HepG2 (cell line): ENCODE results near the gene EDNRA. TPM values are rescaled to one million over a fixed set of nuclear protein-coding genes. Genes with fewer than 3 reads are reported as not detected.

Experiments
- ATAC-seq: fragments of 200-7000 bp; cut with Tn5 transposase; 3 replicates; pipeline ENCODE4 v1.9.1; 2020; ENCODE audit warnings: mild to moderate bottlenecking, moderate library complexity
- BruUV-seq: library from RNA; stranded (reverse); fragments of 400-500 nt; replicated peaks from 2 replicates; lab custom pipeline; 2021; lab: Mats Ljungman, UMichigan
- CTCF ChIA-PET: fragments of 300-600 bp; formaldehyde crosslinking; extraction: SDS; loops from one replicate; lab custom pipeline; 2021; ENCODE audit warnings: low total read pairs, inconsistent platforms, low intra/inter-chr PET ratio; lab: Yijun Ruan, JAX
- POLR2A ChIA-PET: fragments of 350-600 bp; sonication (Branson Sonifier 250); formaldehyde crosslinking; loops from one replicate; lab custom pipeline; 2020; ENCODE audit warnings: antibody characterized with exemption, inconsistent platforms; lab: Yijun Ruan, JAX
- DNase-seq: peaks from one replicate; pipeline ENCODE4 v3.0.0-alpha.2; 2015; ENCODE audit warnings: low spot score
- FAIRE-seq: peaks from 3 replicates; lab custom pipeline; 2011; peaks lifted over from hg19 to GRCh38; lab: Jason Lieb, UNC
- H2AFZ ChIP-seq: one replicate; pipeline ENCODE4 v1.6.1; 2011; ENCODE audit warnings: low read length, inconsistent platforms
- H3K27ac ChIP-seq: fragments of 300-600 bp; 3 replicates; pipeline ENCODE4 v1.8.0; 2011; ENCODE audit warnings: mixed run types, mild to moderate bottlenecking, mixed read lengths, low read length, inconsistent platforms; ENCODE audit not compliant: insufficient read depth; ENCODE audit errors: extremely low read length
- H3K27me3 ChIP-seq, 2 experiments: fragments of 200-600 bp in 1 of 2; 2 replicates in 1 of 2; 3 replicates in 1 of 2; pipeline versions ENCODE4 v1.6.0 to v1.8.0; 2011; ENCODE audit warnings: low read length in 2 of 2, mild to moderate bottlenecking in 2 of 2, moderate library complexity in 2 of 2, inconsistent platforms in 1 of 2; ENCODE audit not compliant: insufficient read depth in 2 of 2, control insufficient read depth in 1 of 2
- H3K36me3 ChIP-seq, 2 experiments: fragments of 200-600 bp in 1 of 2; replicated peaks in 1 of 2; 2 replicates in 1 of 2; 3 replicates in 1 of 2; pipeline versions ENCODE4 v1.5.1 to v1.8.0; 2011; ENCODE audit warnings: low read length in 2 of 2, inconsistent platforms in 1 of 2; ENCODE audit not compliant: insufficient read depth in 2 of 2, control insufficient read depth in 1 of 2
- H3K4me1 ChIP-seq: 2 replicates; pipeline ENCODE4 v1.5.1; 2012; ENCODE audit warnings: low read length, inconsistent platforms; ENCODE audit not compliant: insufficient read depth
- H3K4me2 ChIP-seq: 2 replicates; pipeline ENCODE4 v1.6.0; 2011; ENCODE audit warnings: low read depth, low read length, inconsistent platforms
- H3K4me3 ChIP-seq, 3 experiments: fragments of 200-600 bp in 1 of 3; sonication (generic), shearing (Covaris generic) in 1 of 3; replicated peaks in 1 of 3; 2 replicates each; pipeline ENCODE4 v1.5.1; 2011 to 2016; ENCODE audit warnings: low read length in 3 of 3, inconsistent platforms in 2 of 3, low read depth in 2 of 3, mild to moderate bottlenecking in 2 of 3, control low read depth in 1 of 3, mixed read lengths in 1 of 3; ENCODE audit not compliant: insufficient read depth in 1 of 3
- H3K79me2 ChIP-seq: one replicate; pipeline ENCODE4 v1.6.1; 2011; ENCODE audit warnings: low read length, inconsistent platforms; ENCODE audit not compliant: insufficient read depth
- H3K9ac ChIP-seq: 2 replicates; pipeline ENCODE4 v1.6.0; 2011; ENCODE audit warnings: mild to moderate bottlenecking, low read depth, low read length, inconsistent platforms; ENCODE audit not compliant: insufficient read depth
- H3K9me3 ChIP-seq: 2 replicates; pipeline ENCODE4 v1.5.1; 2012; ENCODE audit warnings: mild to moderate bottlenecking, low read length
- H4K20me1 ChIP-seq: 2 replicates; pipeline ENCODE4 v1.6.0; 2011; ENCODE audit warnings: inconsistent platforms, mild to moderate bottlenecking, low read length, moderate library complexity; ENCODE audit not compliant: insufficient read depth
- CEBPG ChIP-seq: IDR thresholded peaks from 2 replicates; pipeline ENCODE4 v1.6.1; 2016
- CERS6 ChIP-seq: sonication (generic); formaldehyde crosslinking; IDR thresholded peaks from 2 replicates; pipeline ENCODE4 v1.5.0; 2020; ENCODE audit warnings: missing genetic modification reagents
- CTCF ChIP-seq: sonication (generic); formaldehyde crosslinking; IDR thresholded peaks from 2 replicates; pipeline ENCODE4 v1.5.0; 2020; ENCODE audit warnings: mild to moderate bottlenecking, missing genetic modification reagents, moderate library complexity
- FIP1L1 ChIP-seq: fragments of 200-400 bp; formaldehyde crosslinking; IDR thresholded peaks from 2 replicates; pipeline ENCODE4 v1.6.1; 2018; ENCODE audit warnings: low read depth, mild to moderate bottlenecking, low read length, moderate library complexity, borderline replicate concordance; ENCODE audit not compliant: insufficient read depth
- HNRNPK ChIP-seq: fragments of 200-400 bp; formaldehyde crosslinking; IDR thresholded peaks from 2 replicates; pipeline ENCODE4 v1.6.1; 2018; ENCODE audit warnings: low read length, low read depth, moderate library complexity, mild to moderate bottlenecking; ENCODE audit not compliant: poor library complexity, severe bottlenecking
- MAX ChIP-seq: IDR thresholded peaks from 2 replicates; pipeline ENCODE4 v1.6.1; 2012; ENCODE audit warnings: inconsistent platforms
- MTA3 ChIP-seq: sonication (generic); formaldehyde crosslinking; IDR thresholded peaks from 2 replicates; pipeline ENCODE4 v1.4.0; 2020; ENCODE audit warnings: missing genetic modification reagents
- PCBP2 ChIP-seq: fragments of 200-400 bp; formaldehyde crosslinking; optimal IDR thresholded peaks from 2 replicates; pipeline ENCODE3; 2018; ENCODE audit warnings: low read length, low read depth; ENCODE audit not compliant: poor library complexity, severe bottlenecking
- SCMH1 ChIP-seq: sonication (generic); formaldehyde crosslinking; IDR thresholded peaks from 2 replicates; pipeline ENCODE4 v1.9.0; 2021; ENCODE audit warnings: missing genetic modification reagents, mild to moderate bottlenecking, borderline replicate concordance
- STAT6 ChIP-seq: sonication (generic); formaldehyde crosslinking; IDR thresholded peaks from 2 replicates; pipeline ENCODE4 v1.4.0; 2020; ENCODE audit warnings: missing genetic modification reagents, mild to moderate bottlenecking, borderline replicate concordance
- YEATS2 ChIP-seq: sonication (generic); formaldehyde crosslinking; IDR thresholded peaks from 2 replicates; pipeline ENCODE4 v1.4.0; 2020; ENCODE audit warnings: missing genetic modification reagents, borderline replicate concordance
- ZFX ChIP-seq: sonication (generic); formaldehyde crosslinking; IDR thresholded peaks from 2 replicates; pipeline ENCODE4 v1.4.0; 2020; ENCODE audit warnings: mild to moderate bottlenecking, low read depth, missing genetic modification reagents, moderate library complexity
- ZNF513 ChIP-seq: sonication (generic); formaldehyde crosslinking; conservative IDR thresholded peaks from 2 replicates; pipeline ENCODE4 v1.5.0; 2020; ENCODE audit warnings: missing genetic modification reagents
- ZUFSP ChIP-seq: sonication (generic); formaldehyde crosslinking; IDR thresholded peaks from 2 replicates; pipeline ENCODE4 v1.9.0; 2021; ENCODE audit warnings: missing genetic modification reagents, mild to moderate bottlenecking, borderline replicate concordance
- WGBS: methylation state at CpG from one replicate; pipeline ENCODE4 v1.1.6; 2017; ENCODE audit warnings: low lambda C conversion rate; 5-methylcytosine and 5-hydroxymethylcytosine counted together
- in situ Hi-C: cut with HindIII; loops from 2 replicates; pipeline ENCODE4 v1.10.0; 2017; ENCODE audit warnings: low pct_unique_long_range_greater_than_20kb; ENCODE audit not compliant: extremely low pct_ligation_motif_present
- intact Hi-C: fragments of 100-400 bp; cut with micrococcal nuclease; formaldehyde crosslinking; loops from one replicate; pipeline ENCODE4 v1.10.0; 2022; ENCODE audit not compliant: unreplicated experiment
- polyA plus RNA-seq, 8 experiments: library from polyadenylated mRNA; depleted of rRNA in 3 of 8; stranded (reverse) in 7 of 8; unstranded in 1 of 8; fragments of >200 nt; fragmentation: Illumina TruSeq in 4 of 8; extraction: Trizol in 4 of 8; gene quantifications; 2 replicates each; pipeline versions ENCODE4 v1.2.1 to v1.2.3, GENCODE V29; 2011 to 2016; ENCODE audit warnings: low read depth in 4 of 8, missing spikeins in 1 of 8, mixed read lengths in 1 of 8; ENCODE audit not compliant: insufficient read depth in 1 of 8
- total RNA-seq, 5 experiments: library from RNA; depleted of rRNA; stranded (reverse); fragments of >200 nt; fragmentation: Illumina TruSeq; extraction: Trizol; gene quantifications; 2 replicates each; pipeline ENCODE4 v1.2.3, GENCODE V29; 2016; ENCODE audit warnings: low read depth in 1 of 5

EDNRA gene
- total and polyA plus RNA-seq, 2 of the 13 experiments (the other 11 are each of a cell fraction or from before 2014, with no cell fraction given), result not detected

GRCh38 chr4:147508346-147508745 is 27.4 kb downstream of the EDNRA start:
- Histone ChIP-seq H3K4me3 (no peak overlapping the region), H3K27me3 (no peaks in the 10 kb centered on the region), H3K4me1 (no peaks in the 10 kb centered on the region), H3K4me2 (no peak overlapping the region), H3K79me2 (no peaks in the 10 kb centered on the region), H4K20me1 (no peaks in the 10 kb centered on the region), H3K36me3 (no peaks in the 10 kb centered on the region), H3K27ac (no peak overlapping the region), H3K9ac (no peak overlapping the region), H3K9me3 (no peaks in the 10 kb centered on the region), H2AFZ (no peak overlapping the region)
- ATAC-seq (no peak), DNase-seq (no peak), FAIRE-seq (no peak)
- POLR2A ChIA-PET, result no interaction called here
- CTCF ChIA-PET, result no interaction called here
- in situ Hi-C loops (no loop called here), intact Hi-C loops (no loop called here)
- no TSS peak for BruUV-seq
- 5% methylated on average over 2 of the region's 2 CpGs for WGBS
- TF ChIP-seq HNRNPK (no peak), ZUFSP (CRISPR knock-in tag) (no peak), ZNF513 (CRISPR knock-in tag) (no peak), MAX (no peak), CEBPG (no peak), FIP1L1 (no peak), PCBP2 (no peak), MTA3 (no peak), YEATS2 (CRISPR knock-in tag) (no peak), SCMH1 (no peak), CERS6 (no peak), STAT6 (CRISPR knock-in tag) (no peak), ZFX (CRISPR knock-in tag) (no peak), CTCF (no peak)
